NB4 (cell line): ENCODE measurements around the gene ME3.

Experiments
- MYC ChIP-seq: IDR thresholded peaks from 2 replicates; pipeline ENCODE4 v1.6.1; 2011; ENCODE audit warnings: low read depth, low read length
- POLR2A ChIP-seq: IDR thresholded peaks from 2 replicates; pipeline ENCODE4 v1.6.1; 2011; ENCODE audit warnings: mild to moderate bottlenecking; ENCODE audit not compliant: insufficient read length; ENCODE audit errors: extremely low read depth
- TF ChIP-seq, protein P1 (sequence below): IDR thresholded peaks from one replicate; pipeline ENCODE4 v1.5.1; 2012; ENCODE audit warnings: low read depth, low read length

DNA sequence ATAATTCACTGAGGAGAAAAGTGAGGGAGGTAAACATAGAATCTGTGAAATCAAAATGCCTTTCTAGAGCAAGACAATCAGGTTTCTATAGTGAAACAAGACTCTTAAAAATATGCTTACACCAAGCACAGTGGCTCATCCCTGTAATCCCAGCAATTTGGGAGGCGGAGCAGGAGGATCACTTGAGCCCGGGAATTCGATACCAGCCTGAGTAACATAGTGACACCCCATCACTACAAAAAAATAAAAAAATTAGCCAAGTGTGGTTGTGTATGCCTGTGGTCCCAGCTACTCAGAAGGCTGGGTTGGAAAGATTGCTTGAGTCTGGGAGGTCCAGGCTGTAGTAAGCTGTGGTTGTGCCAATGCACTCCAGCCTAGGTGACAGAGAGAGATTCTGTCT, 43.2 kb upstream of the ME3 start:
- TF ChIP-seq, protein P1, sequence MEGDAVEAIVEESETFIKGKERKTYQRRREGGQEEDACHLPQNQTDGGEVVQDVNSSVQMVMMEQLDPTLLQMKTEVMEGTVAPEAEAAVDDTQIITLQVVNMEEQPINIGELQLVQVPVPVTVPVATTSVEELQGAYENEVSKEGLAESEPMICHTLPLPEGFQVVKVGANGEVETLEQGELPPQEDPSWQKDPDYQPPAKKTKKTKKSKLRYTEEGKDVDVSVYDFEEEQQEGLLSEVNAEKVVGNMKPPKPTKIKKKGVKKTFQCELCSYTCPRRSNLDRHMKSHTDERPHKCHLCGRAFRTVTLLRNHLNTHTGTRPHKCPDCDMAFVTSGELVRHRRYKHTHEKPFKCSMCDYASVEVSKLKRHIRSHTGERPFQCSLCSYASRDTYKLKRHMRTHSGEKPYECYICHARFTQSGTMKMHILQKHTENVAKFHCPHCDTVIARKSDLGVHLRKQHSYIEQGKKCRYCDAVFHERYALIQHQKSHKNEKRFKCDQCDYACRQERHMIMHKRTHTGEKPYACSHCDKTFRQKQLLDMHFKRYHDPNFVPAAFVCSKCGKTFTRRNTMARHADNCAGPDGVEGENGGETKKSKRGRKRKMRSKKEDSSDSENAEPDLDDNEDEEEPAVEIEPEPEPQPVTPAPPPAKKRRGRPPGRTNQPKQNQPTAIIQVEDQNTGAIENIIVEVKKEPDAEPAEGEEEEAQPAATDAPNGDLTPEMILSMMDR, result no peak
- TF ChIP-seq POLR2A (no peak), MYC (no peak)
